ENCODE results near the gene XIRP1.
A peak's percentile ranks its signal among the peaks of the same experiment; 100 is the strongest.

XIRP1 gene

GRCh38 chr3:39157359-39157758 lies 35.0 kb downstream of the XIRP1 start:
- no peak overlapping the region for H3K4me2 ChIP-seq (ENCODE audit: low read length)
- H3K9me3 ChIP-seq (ENCODE audit: insufficient read depth, low read length), result no peaks in the 10 kb centered on the region
- TF ChIP-seq CTCF (IDR thresholded peaks at IDR 0.05; ENCODE audit: low read depth, low read length), result no peak
- TF ChIP-seq EZH2phosphoT487 (IDR thresholded peaks at IDR 0.05; ENCODE audit: low read depth), result no peak
- H2AFZ ChIP-seq (ENCODE audit: low read depth, low read length), result no peak overlapping the region
- peaks cover 4% of the 10 kb centered on the region; the same call in 1 of the 2 replicates for H4K20me1 ChIP-seq (ENCODE audit: insufficient read depth, low read length)
- H3K9ac ChIP-seq (ENCODE audit: low read length), result no peak overlapping the region
- no peak overlapping the region for H3K27ac ChIP-seq (ENCODE audit: low read length)
- peaks cover 5% of the 10 kb centered on the region for H3K4me1 ChIP-seq (ENCODE audit: low read length)
- H3K79me2 ChIP-seq (ENCODE audit: low read length), result peaks cover 5% of the 10 kb centered on the region
- no peak overlapping the region for H3K4me3 ChIP-seq (ENCODE audit: low read length)
- H3K36me3 ChIP-seq (replicated peaks; ENCODE audit: low read depth, low read length), result no peaks in the 10 kb centered on the region
- peaks cover 31% of the 10 kb centered on the region for H3K27me3 ChIP-seq (ENCODE audit: low read depth, low read length)

- Histone ChIP-seq H3K9me3 (ENCODE audit: insufficient read depth, low read length) (no peaks in the 10 kb centered on the region), H3K4me3 (ENCODE audit: low read length) (no peak overlapping the region), H3K27ac (ENCODE audit: low read length) (no peak overlapping the region), H3K27me3 (ENCODE audit: low read depth, low read length) (peaks cover 31% of the 10 kb centered on the region), H3K36me3 (replicated peaks; ENCODE audit: low read depth, low read length) (no peaks in the 10 kb centered on the region), H4K20me1 (ENCODE audit: insufficient read depth, low read length) (peaks cover 13% of the 10 kb centered on the region), H3K4me1 (ENCODE audit: low read length) (peaks cover 15% of the 10 kb centered on the region), H3K79me2 (ENCODE audit: low read length) (peaks cover 15% of the 10 kb centered on the region), H2AFZ (ENCODE audit: low read depth, low read length) (no peak overlapping the region), H3K9ac (ENCODE audit: low read length) (no peak overlapping the region), H3K4me2 (ENCODE audit: low read length) (no peak overlapping the region)
- TF ChIP-seq CTCF (IDR thresholded peaks at IDR 0.05; ENCODE audit: low read depth, low read length), result no peak
- TF ChIP-seq EZH2phosphoT487 (IDR thresholded peaks at IDR 0.05; ENCODE audit: low read depth), result no peak
Measured at GRCh38 chr3:39156421-39156820, 36.0 kb downstream of the XIRP1 start.

- H3K79me2 ChIP-seq (ENCODE audit: low read length), result peaks cover 35% of the 10 kb centered on the region
- no peak overlapping the region for H2AFZ ChIP-seq (ENCODE audit: low read depth, low read length)
- H4K20me1 ChIP-seq (ENCODE audit: insufficient read depth, low read length), result peaks cover 31% of the 10 kb centered on the region
- peaks cover 35% of the 10 kb centered on the region for H3K4me1 ChIP-seq (ENCODE audit: low read length)
- peak overlapping the region; percentile 69; the same call in 1 of the 2 replicates for H3K9ac ChIP-seq (ENCODE audit: low read length)
- H3K9me3 ChIP-seq (ENCODE audit: insufficient read depth, low read length), result no peaks in the 10 kb centered on the region
- peak overlapping the region; percentile 87 for H3K4me2 ChIP-seq (ENCODE audit: low read length)
- no peaks in the 10 kb centered on the region for H3K36me3 ChIP-seq (replicated peaks; ENCODE audit: low read depth, low read length)
- H3K4me3 ChIP-seq (ENCODE audit: low read length), result peak overlapping the region; percentile 84
- H3K27ac ChIP-seq (ENCODE audit: low read length), result no peak overlapping the region
- TF ChIP-seq EZH2phosphoT487 (IDR thresholded peaks at IDR 0.05; ENCODE audit: low read depth) (no peak), CTCF (IDR thresholded peaks at IDR 0.05; ENCODE audit: low read depth, low read length) (no peak)
- H3K27me3 ChIP-seq (ENCODE audit: low read depth, low read length), result peaks cover 31% of the 10 kb centered on the region
Measured at GRCh38 chr3:39154280-39155021, 37.9 kb downstream of the XIRP1 start.

GRCh38 chr3:39153977-39154279 lies 38.5 kb downstream of the XIRP1 start:
- peak overlapping the region; percentile 84 for H3K4me3 ChIP-seq (ENCODE audit: low read length)
- H3K27me3 ChIP-seq (ENCODE audit: low read depth, low read length), result peaks cover 31% of the 10 kb centered on the region
- H3K36me3 ChIP-seq (replicated peaks; ENCODE audit: low read depth, low read length), result no peaks in the 10 kb centered on the region
- H3K9me3 ChIP-seq (ENCODE audit: insufficient read depth, low read length), result no peaks in the 10 kb centered on the region
- peaks cover 40% of the 10 kb centered on the region for H3K4me1 ChIP-seq (ENCODE audit: low read length)
- peak overlapping the region; percentile 69 for H3K9ac ChIP-seq (ENCODE audit: low read length)
- H4K20me1 ChIP-seq (ENCODE audit: insufficient read depth, low read length), result peaks cover 32% of the 10 kb centered on the region
- peak overlapping the region; percentile 62; the same call in 1 of the 2 replicates for H2AFZ ChIP-seq (ENCODE audit: low read depth, low read length)
- no peak overlapping the region for H3K27ac ChIP-seq (ENCODE audit: low read length)
- peak overlapping the region; percentile 87 for H3K4me2 ChIP-seq (ENCODE audit: low read length)
- TF ChIP-seq CTCF (IDR thresholded peaks at IDR 0.05; ENCODE audit: low read depth, low read length), result no peak
- TF ChIP-seq EZH2phosphoT487 (IDR thresholded peaks at IDR 0.05; ENCODE audit: low read depth), result no peak
- peaks cover 39% of the 10 kb centered on the region for H3K79me2 ChIP-seq (ENCODE audit: low read length)

Data from OCI-LY3 (cell line).